ENCODE measurements around the gene CPSF4. TPM values are rescaled to one million over a fixed set of nuclear protein-coding genes. Genes with fewer than 3 reads are reported as not detected.
A peak's percentile ranks its signal among the peaks of the same experiment; 100 is the strongest.

Gene CPSF4
- total RNA-seq, 8 experiments from 2014 or later, result 24.8 to 69.5 (median 41.8) TPM

- no peak overlapping the region for H3K27ac ChIP-seq
- ATAC-seq (replicated peaks in 6 of 8), result peak in 2 of 8 experiments; percentile 2 to 12
- peaks cover 4% of the 10 kb centered on the region in 2 donors for H3K4me1 ChIP-seq (replicated peaks in 1 of 2)
- no peak overlapping the region for H3K4me3 ChIP-seq
- 80 to 100% (median 88%) methylated on average over 1 to 4 of the region's 5 CpGs; no CpG with 5 or more reads in 4 of the 10 experiments for WGBS, 10 experiments
- in situ Hi-C loops (cut with MboI; ENCODE audit: low pct_unique_long_range_greater_than_20kb in 2 of 9, low sequenced_read_pairs in 9 of 9, unreplicated experiment in 9 of 9), result no loop called here
These were observed 39.8 kb upstream of the CPSF4 start for GRCh38 chr7:99398891-99399445.

DNA sequence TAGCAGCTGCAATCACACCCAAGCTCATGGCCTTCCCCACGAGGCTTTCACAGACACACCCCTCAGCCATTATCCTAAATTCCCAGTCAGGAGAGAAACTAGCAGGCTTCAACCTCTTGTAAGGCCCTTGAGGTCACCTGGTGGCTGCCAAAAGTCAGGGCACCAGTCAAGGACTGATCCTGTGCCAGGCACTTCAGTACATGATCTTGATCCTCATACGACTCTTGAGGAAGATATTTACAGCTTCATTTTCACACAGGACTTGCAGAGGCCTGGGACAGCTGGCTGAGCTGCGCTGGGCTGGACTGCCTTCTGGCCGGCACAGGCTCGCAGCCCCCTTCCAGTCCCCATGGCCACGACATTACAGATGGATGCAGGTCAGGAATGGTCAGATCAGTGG, 39.1 kb upstream of the CPSF4 start:
- no peaks in the 10 kb centered on the region for H3K4me1 ChIP-seq (replicated peaks in 1 of 2)
- no peak overlapping the region for H3K27ac ChIP-seq
- H3K4me3 ChIP-seq, result no peak overlapping the region
- WGBS, 10 experiments, result 61 to 100% (median 80%) methylated on average over 1 to 3 of the region's 6 CpGs; no CpG with 5 or more reads in 5 of the 10 experiments
- in situ Hi-C loops (cut with MboI; ENCODE audit: low pct_unique_long_range_greater_than_20kb in 2 of 9, low sequenced_read_pairs in 9 of 9, unreplicated experiment in 9 of 9), result no loop called here
- ATAC-seq (replicated peaks in 6 of 8), result no peak

DNA sequence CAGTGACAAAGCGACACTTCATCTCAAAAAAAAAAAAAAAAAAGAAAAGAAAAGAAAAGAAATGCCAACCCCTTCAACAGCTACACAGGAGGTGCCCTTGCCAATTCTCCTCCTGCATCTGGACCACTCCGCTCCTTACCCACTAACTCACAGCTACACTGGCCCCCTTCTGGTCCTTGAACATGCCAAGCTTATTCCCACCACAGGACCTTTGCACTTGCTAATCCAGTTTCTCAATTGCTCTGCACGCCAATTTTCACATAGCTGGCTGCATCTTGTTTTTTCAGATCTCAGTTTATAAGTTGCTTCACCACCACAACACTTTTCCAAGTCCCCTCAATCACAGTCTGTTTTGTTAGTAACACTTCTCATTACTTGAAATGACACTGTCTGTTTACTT, 35.9 kb upstream of the CPSF4 start:
- WGBS, 10 experiments, result 80 to 100% (median 100%) methylated on average over 1 to 2 of the region's 3 CpGs; no CpG with 5 or more reads in 3 of the 10 experiments
- ATAC-seq (replicated peaks in 6 of 8), result no peak
- in situ Hi-C loops (cut with MboI; ENCODE audit: low pct_unique_long_range_greater_than_20kb in 2 of 9, low sequenced_read_pairs in 9 of 9, unreplicated experiment in 9 of 9), result no loop called here

GRCh38 chr7:99403764-99404163, 35.0 kb upstream of the CPSF4 start:
- in situ Hi-C loops (cut with MboI; ENCODE audit: low pct_unique_long_range_greater_than_20kb in 2 of 9, low sequenced_read_pairs in 9 of 9, unreplicated experiment in 9 of 9), result no loop called here
- H3K4me1 ChIP-seq (replicated peaks in 1 of 2), result peaks cover 5 to 8% of the 10 kb centered on the region in 2 donors
- no peak for ATAC-seq (replicated peaks in 6 of 8)
- H3K27ac ChIP-seq, result no peak overlapping the region
- WGBS, 10 experiments, result 98 to 100% methylated on average over 1 to 5 of the region's 5 CpGs; no CpG with 5 or more reads in 8 of the 10 experiments
- no peak overlapping the region for H3K4me3 ChIP-seq

More for the DNA sequence above, 35.9 kb upstream of the CPSF4 start:
- Histone ChIP-seq H3K4me3 (no peak overlapping the region), H3K27ac (no peak overlapping the region), H3K4me1 (replicated peaks in 1 of 2) (peaks cover 5 to 8% of the 10 kb centered on the region in 2 donors)

DNA sequence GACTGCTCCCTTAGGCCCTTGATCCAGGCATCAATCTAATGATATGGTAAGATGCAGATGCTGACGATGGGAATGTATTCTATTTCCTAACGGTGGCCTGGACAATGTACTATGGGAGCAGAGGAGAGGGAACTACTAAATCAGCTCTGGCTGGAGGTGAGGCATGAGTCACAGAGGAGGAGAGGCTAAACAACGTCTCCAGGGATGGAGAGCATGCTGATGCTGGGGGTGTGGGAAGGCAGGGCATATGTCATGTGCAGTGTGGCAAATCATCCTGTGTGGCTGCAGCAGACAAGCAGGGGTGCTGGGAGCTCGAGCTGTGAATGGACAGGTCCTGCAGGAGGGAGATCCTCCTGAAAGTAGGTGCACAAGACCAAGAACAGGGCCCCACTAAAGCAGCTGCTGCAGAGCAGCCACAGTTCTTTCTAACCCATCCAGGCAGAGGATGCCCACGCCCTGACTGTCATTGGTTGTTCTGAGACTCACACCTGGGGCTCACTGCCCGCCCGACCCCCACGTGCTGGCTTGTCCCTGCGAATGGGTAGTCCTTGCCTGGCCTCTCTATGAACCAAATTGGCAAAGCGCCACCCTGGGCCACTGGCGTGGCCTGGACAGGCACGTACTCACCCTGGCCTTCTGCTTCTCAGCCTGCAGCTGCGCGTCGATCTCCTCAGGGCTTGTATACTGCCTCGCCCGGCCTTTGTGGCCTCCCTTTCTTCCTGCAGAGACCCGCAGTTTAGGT, 34.3 kb upstream of the CPSF4 start:
- peak in 2 of 8 experiments; percentile 2 to 12 for ATAC-seq (replicated peaks in 6 of 8)
- 20 to 100% (median 92%) methylated on average over 1 to 8 of the region's 18 CpGs; no CpG with 5 or more reads in 3 of the 10 experiments for WGBS, 10 experiments
- Histone ChIP-seq H3K4me1 (replicated peaks in 1 of 2) (peaks cover 5 to 8% of the 10 kb centered on the region in 2 donors), H3K4me3 (no peak overlapping the region), H3K27ac (no peak overlapping the region)
- in situ Hi-C loops (cut with MboI; ENCODE audit: low pct_unique_long_range_greater_than_20kb in 2 of 9, low sequenced_read_pairs in 9 of 9, unreplicated experiment in 9 of 9), result no loop called here

- ATAC-seq (replicated peaks in 6 of 8), result no peak
- H3K4me1 ChIP-seq (replicated peaks in 1 of 2), result peaks cover 7 to 10% of the 10 kb centered on the region in 2 donors
- in situ Hi-C loops (cut with MboI; ENCODE audit: low pct_unique_long_range_greater_than_20kb in 2 of 9, low sequenced_read_pairs in 9 of 9, unreplicated experiment in 9 of 9), result no loop called here
- H3K27ac ChIP-seq, result no peak overlapping the region
- H3K4me3 ChIP-seq, result no peak overlapping the region
- WGBS, 10 experiments, result 80 to 100% (median 95%) methylated on average over 1 to 9 of the region's 10 CpGs; no CpG with 5 or more reads in 3 of the 10 experiments
These were observed 33.8 kb upstream of the CPSF4 start for GRCh38 chr7:99404977-99405320.

GRCh38 chr7:99406557-99406956, 32.2 kb upstream of the CPSF4 start:
- H3K4me3 ChIP-seq, result no peak overlapping the region
- peaks cover 13 to 16% of the 10 kb centered on the region in 2 donors for H3K4me1 ChIP-seq (replicated peaks in 1 of 2)
- 67 to 100% (median 80%) methylated on average over 1 of the region's 1 CpG; no CpG with 5 or more reads in 7 of the 10 experiments for WGBS, 10 experiments
- in situ Hi-C loops (cut with MboI; ENCODE audit: low pct_unique_long_range_greater_than_20kb in 2 of 9, low sequenced_read_pairs in 9 of 9, unreplicated experiment in 9 of 9), result no loop called here
- no peak overlapping the region for H3K27ac ChIP-seq
- ATAC-seq (replicated peaks in 6 of 8), result no peak

GRCh38 chr7:99407872-99408378, 30.8 kb upstream of the CPSF4 start:
- Histone ChIP-seq H3K4me1 (replicated peaks in 1 of 2) (peaks cover 13 to 16% of the 10 kb centered on the region in 2 donors), H3K4me3 (peak overlapping the region; percentile 48 to 95 (median 91)), H3K27ac (peak overlapping the region; percentile 100)
- in situ Hi-C loops (cut with MboI; ENCODE audit: low pct_unique_long_range_greater_than_20kb in 2 of 9, low sequenced_read_pairs in 9 of 9, unreplicated experiment in 9 of 9), result no loop called here
- 0 to 6% (median 0%) methylated on average over 1 to 17 of the region's 28 CpGs; no CpG with 5 or more reads in 2 of the 10 experiments for WGBS, 10 experiments
- peak; percentile 4 to 39 (median 10) for ATAC-seq (replicated peaks in 6 of 8)

DNA sequence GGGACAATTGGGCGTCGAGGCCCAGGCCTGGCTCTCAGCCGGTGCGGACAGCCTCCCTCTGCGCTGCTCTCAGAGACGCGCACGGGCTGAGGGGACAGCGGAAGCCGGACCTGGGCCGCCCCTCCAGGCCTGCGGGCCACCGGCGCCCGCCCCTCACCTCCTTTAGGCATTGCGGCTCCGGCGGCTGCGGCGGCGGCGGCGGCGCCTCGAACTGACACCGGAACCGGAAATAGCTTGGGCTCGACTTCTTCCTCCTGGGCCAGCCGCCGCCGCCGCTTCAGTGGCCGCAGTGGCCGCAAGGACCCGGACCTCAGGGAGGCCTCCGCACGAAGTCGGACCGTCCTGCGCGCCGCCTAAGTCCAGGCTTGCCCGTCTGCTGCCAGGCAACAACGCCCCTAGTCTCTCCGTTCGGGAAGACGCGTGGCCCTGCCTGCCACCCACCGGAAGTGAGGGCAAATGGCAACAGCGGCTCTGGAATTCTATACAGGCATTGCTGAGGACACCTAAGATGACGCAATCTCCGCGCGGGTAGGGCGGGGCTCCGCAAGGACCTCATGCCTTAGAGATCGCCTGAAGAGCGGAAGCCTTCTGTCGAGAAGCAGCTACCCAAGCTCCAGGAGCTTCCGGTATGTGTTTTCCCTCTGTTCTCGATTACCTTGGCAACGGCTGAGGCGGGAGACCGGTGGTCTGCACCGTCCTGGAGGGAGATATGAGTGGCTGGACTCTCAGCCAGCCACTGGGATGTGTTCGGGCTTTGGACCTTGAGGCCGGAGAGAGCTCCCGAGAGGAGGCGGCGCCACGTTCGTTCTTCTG, 30.2 kb upstream of the CPSF4 start, which contains the start of the genes BUD31 and PDAP1:
Gene BUD31, plus strand, starts transcription at position 591 of the 813 bp plus-strand sequence. CDS start 2,124 bp downstream, outside the sequence.
Gene PDAP1, minus strand, starts transcription at position 219 of the 813 bp plus-strand sequence. Its CDS starts 49 bp downstream, at position 170.
- in situ Hi-C loops (cut with MboI; ENCODE audit: low pct_unique_long_range_greater_than_20kb in 2 of 9, low sequenced_read_pairs in 9 of 9, unreplicated experiment in 9 of 9), result no loop called here
- peak; percentile 74 to 93 (median 90) for ATAC-seq (replicated peaks in 6 of 8)
- Histone ChIP-seq H3K27ac (peak within 1 kb of the TSS; percentile 100), H3K4me1 (replicated peaks in 1 of 2) (peaks cover 13 to 16% of the 10 kb centered on the region in 2 donors), H3K4me3 (peak within 1 kb of the TSS; percentile 48 to 95 (median 91))
- WGBS, 10 experiments, result 0 to 12% (median 0%) methylated on average over 1 to 10 of the region's 72 CpGs; no CpG with 5 or more reads in 4 of the 10 experiments

DNA sequence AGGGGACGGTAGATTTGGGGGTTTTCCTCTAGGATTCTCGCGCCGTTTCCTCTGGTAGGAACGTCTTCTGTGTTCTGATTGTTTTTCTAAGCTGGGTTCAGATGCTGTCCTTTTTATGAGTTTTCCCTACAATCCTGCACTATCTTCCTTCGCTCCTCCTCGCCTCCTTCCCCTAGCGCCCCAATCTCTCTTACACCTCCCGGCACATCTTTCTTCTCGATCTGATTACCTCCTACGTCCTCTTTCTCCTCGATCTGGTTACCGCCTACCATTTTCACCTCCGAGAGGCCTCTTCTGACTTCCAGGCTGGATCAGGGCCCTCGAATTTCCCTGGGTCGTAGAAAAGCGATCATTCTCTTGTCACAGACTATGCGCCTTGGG, 29.6 kb upstream of the CPSF4 start:
- ATAC-seq (replicated peaks in 6 of 8), result peak in 2 of 8 experiments; percentile 1 to 2
- 0 to 1% (median 0%) methylated on average over 5 to 17 of the region's 18 CpGs; no CpG with 5 or more reads in 3 of the 10 experiments for WGBS, 10 experiments
- H3K27ac ChIP-seq, result peak overlapping the region; percentile 100
- peaks cover 13 to 16% of the 10 kb centered on the region in 2 donors for H3K4me1 ChIP-seq (replicated peaks in 1 of 2)
- peak overlapping the region; percentile 48 to 95 (median 91) for H3K4me3 ChIP-seq
- in situ Hi-C loops (cut with MboI; ENCODE audit: low pct_unique_long_range_greater_than_20kb in 2 of 9, low sequenced_read_pairs in 9 of 9, unreplicated experiment in 9 of 9), result no loop called here

DNA sequence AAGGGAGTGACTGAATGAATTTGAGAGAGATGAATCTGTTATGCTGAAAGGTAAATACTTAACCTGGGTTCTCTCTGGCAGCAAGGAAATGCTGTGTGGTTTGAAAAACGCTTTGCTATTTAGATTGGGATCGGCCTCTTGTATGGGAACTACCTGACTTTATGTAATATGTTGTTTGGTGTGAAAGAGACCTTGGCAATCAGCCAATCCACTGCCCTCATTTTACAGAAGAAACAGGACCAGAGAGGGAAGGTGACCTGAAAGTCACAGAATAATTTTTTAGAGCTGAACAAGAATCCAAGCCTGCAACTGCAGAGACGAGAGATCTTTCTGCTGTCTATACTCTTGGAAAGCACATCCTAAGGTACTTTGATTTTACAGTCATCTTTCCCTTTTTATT, 28.9 kb upstream of the CPSF4 start:
- peak overlapping the region in 1 of 2 donors; percentile 100 for H3K27ac ChIP-seq
- peak overlapping the region; percentile 48 to 95 (median 91) for H3K4me3 ChIP-seq

DNA sequence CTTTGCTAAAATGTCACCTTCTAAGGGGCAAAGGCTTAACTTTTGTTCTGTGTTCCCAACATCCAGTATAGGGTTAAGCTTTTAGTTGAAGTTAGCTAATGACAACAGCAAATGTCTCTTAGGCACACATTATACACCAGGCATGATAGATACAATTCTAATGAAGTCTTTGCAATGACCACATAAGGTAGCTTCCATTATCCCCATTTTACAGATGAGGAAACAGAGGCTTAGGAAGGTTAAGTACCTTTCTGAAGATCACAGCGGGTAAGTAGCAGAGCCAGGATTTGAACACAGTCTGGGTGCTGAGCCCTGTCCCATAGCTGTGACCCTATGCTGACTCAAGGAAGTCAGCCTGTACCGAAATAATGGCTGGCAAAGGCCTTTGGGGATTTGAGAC, 28.1 kb upstream of the CPSF4 start:
- 83 to 100% (median 100%) methylated on average over 1 to 2 of the region's 2 CpGs; no CpG with 5 or more reads in 2 of the 10 experiments for WGBS, 10 experiments
- in situ Hi-C loops (cut with MboI; ENCODE audit: low pct_unique_long_range_greater_than_20kb in 2 of 9, low sequenced_read_pairs in 9 of 9, unreplicated experiment in 9 of 9), result no loop called here
- H3K27ac ChIP-seq, result no peak overlapping the region
- peaks cover 13 to 16% of the 10 kb centered on the region in 2 donors for H3K4me1 ChIP-seq (replicated peaks in 1 of 2)
- H3K4me3 ChIP-seq, result peak overlapping the region in 2 of 5 donors; percentile 91 to 93
- ATAC-seq (replicated peaks in 6 of 8), result no peak

More for the DNA sequence above, 28.9 kb upstream of the CPSF4 start:
- H3K4me1 ChIP-seq (replicated peaks in 1 of 2), result peaks cover 13 to 16% of the 10 kb centered on the region in 2 donors
- WGBS, 10 experiments, result 6 to 100% (median 33%) methylated on average over 1 to 3 of the region's 3 CpGs; no CpG with 5 or more reads in 1 of the 10 experiments
- in situ Hi-C loops (cut with MboI; ENCODE audit: low pct_unique_long_range_greater_than_20kb in 2 of 9, low sequenced_read_pairs in 9 of 9, unreplicated experiment in 9 of 9), result no loop called here
- no peak for ATAC-seq (replicated peaks in 6 of 8)
